ENCODE results near the gene ARMS2.

The ARMS2 gene

GRCh38 chr10:122449153-122449552 is 5.3 kb upstream of the ARMS2 start:
- no peak for DNase-seq (ENCODE audit: low read depth)
- TF ChIP-seq CTCF (IDR thresholded peaks at IDR 0.05; ENCODE audit: insufficient read depth, low read depth, low read length, missing control alignments) = no peak
- no peak overlapping the region for H3K4me3 ChIP-seq (ENCODE audit: low read length)

- no peak overlapping the region for H3K4me3 ChIP-seq (ENCODE audit: low read length)
- DNase-seq (ENCODE audit: low read depth) = no peak
- no peak for TF ChIP-seq CTCF (IDR thresholded peaks at IDR 0.05; ENCODE audit: insufficient read depth, low read depth, low read length, missing control alignments)
Measured at GRCh38 chr10:122450353-122450990, 4.0 kb upstream of the ARMS2 start.

GRCh38 chr10:122454071-122454470 is 382 bp upstream of the ARMS2 start:
- no peak for TF ChIP-seq CTCF (IDR thresholded peaks at IDR 0.05; ENCODE audit: insufficient read depth, low read depth, low read length, missing control alignments)
- no peak overlapping the region for H3K4me3 ChIP-seq (ENCODE audit: low read length)
- DNase-seq (ENCODE audit: low read depth) = no peak

GRCh38 chr10:122455376-122456079 is 1.1 kb downstream of the ARMS2 start:
- no peak for DNase-seq (ENCODE audit: low read depth)
- no peak for TF ChIP-seq CTCF (IDR thresholded peaks at IDR 0.05; ENCODE audit: insufficient read depth, low read depth, low read length, missing control alignments)

GRCh38 chr10:122457934-122458333 is 3.5 kb downstream of the ARMS2 start:
- TF ChIP-seq CTCF (IDR thresholded peaks at IDR 0.05; ENCODE audit: insufficient read depth, low read depth, low read length, missing control alignments) = no peak
- no peak for DNase-seq (ENCODE audit: low read depth)
- no peak overlapping the region for H3K4me3 ChIP-seq (ENCODE audit: low read length)

More at GRCh38 chr10:122455376-122456079, 1.1 kb downstream of the ARMS2 start:
- H3K4me3 ChIP-seq (ENCODE audit: low read length) = no peak overlapping the region

DNA sequence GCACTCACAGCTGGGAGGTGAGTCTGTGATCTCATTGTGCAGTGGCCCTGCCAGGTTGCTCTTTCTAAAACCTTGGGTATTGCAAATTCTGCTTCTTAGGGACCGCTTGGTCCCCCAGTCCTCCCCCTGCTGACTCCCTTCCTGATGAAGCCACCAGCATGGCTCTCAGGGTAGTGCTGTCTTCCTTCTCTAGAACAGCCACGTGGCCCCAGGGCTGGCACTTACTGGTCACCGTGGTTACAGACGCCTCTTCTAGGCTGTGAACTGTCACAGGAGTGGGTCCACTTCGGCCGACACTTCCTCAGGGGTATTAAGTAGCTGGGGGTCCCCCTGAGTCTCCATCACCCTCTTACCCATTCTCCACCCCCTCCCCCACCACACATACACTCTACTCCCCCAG is 4.2 kb downstream of the ARMS2 start:
- no peak for DNase-seq (ENCODE audit: low read depth)
- no peak overlapping the region for H3K4me3 ChIP-seq (ENCODE audit: low read length)
- no peak for TF ChIP-seq CTCF (IDR thresholded peaks at IDR 0.05; ENCODE audit: insufficient read depth, low read depth, low read length, missing control alignments)

Data from epithelial cell of esophagus (primary cell).